Measurements from ENCODE around the gene AVPR1B. TPM values are rescaled to one million over a fixed set of nuclear protein-coding genes. Genes with fewer than 3 reads are reported as not detected.

Gene AVPR1B
- polyA plus RNA-seq, 3 donors, result 0.90 to 1.6 (median 1.2) TPM

DNA sequence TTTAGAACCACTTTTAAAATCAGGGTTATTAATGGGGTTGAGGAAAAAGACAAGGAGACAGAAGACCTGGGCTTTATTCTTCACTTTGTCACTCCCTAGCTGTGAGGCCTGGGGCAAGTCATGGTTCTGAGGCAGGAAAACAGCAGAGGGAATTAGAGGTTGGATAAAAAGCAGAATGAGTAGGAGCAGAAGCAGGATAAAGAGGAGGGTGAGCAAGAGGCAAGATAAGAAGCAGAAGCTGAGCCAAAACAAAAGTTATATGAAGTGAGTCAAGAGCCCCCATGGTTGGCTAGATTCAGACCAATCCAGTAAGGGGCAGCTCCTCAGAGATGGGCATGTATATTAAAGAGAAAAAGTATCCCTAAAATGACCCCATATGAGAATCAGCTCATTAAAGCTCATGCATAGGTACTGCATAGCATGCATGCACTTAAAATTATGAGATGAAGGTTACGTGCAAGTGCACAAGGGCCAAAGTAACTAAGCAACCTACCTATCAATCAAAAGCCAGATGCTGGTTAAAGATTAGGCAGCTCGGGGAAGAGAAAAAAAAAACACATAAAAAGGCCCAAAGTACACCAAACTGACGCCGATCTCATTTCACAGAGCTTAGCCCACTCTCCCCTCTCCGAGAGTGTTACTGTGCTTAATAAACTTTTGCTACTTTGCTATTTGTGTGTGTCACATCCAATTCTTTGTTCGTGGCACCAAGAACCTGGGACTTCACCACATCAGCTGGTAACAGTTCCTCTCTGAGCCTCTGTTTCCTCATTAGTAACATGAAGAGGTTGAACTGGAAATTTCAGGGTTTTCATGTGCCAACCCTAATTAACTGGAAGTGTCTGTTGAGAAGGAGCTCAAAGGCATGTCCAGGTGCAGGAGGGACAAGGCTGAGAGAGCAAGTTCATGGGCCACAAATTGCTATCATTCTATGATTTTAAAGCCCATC is 2.2 kb downstream of the AVPR1B start:
- no peak for DNase-seq

DNA sequence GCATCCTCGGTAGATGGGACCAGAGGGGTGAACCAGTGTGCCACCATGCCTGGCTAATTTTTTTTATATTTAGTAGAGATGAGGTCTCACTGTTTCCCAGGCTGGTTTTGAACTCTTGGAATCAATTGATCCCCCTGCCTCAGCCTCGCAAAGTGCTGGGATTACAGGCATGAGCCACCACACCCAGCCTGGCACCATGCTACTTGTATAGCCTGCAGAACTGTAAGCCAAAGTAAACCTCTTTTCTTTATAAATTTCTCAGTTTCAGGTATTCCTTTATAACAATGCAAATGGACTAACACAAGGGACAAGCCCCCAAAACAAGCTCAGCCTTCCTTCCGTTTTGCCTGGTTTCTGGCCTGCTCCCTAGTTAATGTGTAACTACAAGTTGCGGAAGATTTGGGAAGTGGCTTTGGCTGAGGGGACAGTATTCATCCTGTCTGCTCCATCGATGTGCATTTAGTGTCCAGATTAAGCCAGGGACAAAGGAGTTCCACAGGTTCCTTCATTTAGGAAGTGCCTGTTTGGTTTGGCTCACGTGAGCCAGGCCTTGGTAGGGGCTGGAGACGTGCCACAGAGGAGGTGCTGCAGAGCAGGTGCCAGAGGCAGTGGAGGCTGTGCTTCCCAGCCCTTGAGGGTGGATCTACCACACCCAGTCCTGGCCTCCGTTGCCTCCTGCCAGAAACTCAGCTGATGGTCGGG is 4.4 kb downstream of the AVPR1B start:
- DNase-seq, result no peak

DNA sequence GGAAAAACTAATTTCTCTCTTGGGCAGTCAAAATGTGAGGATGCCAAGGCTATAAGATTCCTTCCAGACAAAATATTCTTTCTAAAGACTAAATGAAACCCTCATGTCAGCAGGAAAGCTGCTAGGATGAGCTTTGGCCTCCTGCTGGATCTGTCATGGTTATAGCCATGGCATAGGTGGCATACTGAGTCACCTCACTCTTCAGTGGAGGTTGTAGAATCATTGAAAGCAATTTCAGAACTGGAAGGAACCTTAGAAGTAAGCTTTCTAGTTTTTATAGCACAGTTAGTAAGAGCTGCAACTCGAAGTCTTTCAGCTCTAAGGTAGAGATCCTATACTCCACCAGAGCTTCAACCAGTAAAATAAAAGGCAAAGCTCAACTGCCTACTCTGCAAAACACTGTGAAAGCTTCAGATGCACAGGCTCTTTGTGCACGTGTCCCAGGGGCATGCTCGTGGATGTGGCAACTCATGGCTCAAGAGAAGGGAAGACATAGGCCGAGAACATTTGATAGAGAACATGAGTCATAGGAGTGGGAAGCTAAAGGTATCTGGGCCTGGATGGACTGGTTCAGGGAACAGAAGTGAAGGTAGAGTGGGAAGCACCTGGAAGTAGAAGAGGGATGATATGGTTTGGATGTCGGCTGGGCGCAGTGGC is 5.8 kb downstream of the AVPR1B start:
- no peak for DNase-seq

DNA sequence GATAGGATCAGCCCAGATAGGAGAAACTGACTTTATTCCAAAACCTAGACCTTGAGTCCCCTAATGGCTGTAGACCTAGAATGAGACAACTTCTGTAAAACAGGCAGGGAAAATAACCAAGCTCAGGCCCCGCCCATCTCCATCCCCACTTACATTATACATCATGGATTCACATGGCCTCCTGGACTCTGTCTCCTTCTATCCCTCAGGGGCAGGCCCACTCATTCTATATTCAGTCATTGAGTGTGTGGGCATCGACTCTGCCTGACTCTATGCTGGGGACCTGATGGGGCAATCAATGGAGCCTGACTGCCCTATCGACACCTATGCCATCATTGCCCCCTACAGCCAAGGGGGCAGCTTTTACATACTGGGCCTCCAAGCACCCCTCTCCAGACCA is 6.4 kb downstream of the AVPR1B start:
- no peak for DNase-seq

DNA sequence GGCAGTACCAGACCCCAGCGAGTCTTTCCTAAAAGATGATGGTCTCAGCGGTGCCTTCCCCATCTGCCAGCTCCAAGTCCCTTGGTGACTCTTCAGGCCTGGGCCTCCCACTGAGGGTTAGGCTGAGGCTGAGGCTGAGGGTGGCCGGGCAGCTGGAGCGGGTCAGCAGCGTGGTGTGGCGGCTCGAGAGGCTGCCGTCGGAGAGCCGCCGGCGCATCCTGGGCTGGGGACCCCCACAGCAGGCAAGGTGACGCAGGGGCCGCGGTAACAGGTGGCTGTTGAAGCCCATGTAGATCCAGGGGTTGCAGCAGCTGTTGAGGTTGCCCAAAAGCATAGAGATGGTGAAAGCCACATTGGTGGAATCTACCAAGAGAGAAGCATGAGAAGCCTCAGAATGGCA is 7.0 kb downstream of the AVPR1B start:
- no peak for DNase-seq

DNA sequence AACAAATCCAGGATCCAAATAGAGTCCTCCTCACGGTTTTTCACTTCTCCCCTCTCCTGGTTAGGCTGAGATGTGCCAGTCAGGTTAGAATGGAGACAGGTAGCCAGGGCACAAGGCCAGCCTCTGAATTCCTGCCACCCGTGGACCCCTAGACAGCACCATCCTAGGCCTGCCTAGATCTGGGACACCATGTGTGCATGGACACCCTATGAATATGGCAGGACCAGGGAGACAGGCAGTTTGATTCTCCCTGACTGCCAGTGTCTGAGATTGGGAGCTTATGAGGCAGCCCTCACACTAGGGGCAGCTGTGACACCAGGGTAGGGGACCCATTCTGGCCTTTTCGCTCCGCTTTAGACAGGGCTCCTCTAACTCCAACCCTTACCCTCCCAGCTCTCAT is 7.5 kb downstream of the AVPR1B start:
- DNase-seq, result no peak

DNA sequence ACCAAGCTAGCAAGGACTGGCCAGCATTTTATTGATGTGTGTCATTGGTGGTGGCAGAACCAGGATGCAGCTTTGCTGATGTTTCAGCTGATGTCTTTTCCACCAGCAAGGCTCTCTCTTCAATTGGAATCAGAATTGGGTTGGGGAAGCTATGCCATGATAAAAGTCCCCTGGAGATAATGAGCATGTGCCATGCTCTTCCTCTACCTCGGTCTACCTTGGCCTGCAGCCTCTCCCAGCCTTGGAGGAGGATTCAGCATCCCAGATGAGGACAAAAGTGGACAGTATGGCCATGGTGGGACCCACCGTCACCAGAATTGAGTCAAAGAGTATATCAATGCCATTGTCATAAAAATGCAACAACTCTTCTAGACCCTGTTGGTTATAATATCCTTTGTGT is 8.6 kb downstream of the AVPR1B start:
- DNase-seq, result no peak

DNA sequence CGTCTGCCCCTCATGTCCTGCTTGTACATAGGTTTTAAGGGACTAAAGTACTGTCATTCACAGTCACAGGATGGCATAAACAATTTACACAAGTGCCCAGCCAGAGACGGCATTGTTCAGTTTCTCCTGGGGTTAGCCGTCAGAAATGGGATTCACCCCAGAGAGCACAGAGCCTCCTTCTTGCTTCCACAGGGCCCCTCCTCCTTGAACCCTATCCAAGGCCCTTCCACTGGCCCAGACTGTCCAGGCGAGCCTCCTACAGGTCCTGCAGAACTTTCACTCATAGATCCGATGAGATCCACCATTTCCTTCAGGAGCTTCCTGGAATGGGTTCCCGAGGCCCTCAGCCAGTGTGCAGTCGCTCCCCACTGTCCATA is 10.0 kb downstream of the AVPR1B start:
- DNase-seq, result no peak

DNA sequence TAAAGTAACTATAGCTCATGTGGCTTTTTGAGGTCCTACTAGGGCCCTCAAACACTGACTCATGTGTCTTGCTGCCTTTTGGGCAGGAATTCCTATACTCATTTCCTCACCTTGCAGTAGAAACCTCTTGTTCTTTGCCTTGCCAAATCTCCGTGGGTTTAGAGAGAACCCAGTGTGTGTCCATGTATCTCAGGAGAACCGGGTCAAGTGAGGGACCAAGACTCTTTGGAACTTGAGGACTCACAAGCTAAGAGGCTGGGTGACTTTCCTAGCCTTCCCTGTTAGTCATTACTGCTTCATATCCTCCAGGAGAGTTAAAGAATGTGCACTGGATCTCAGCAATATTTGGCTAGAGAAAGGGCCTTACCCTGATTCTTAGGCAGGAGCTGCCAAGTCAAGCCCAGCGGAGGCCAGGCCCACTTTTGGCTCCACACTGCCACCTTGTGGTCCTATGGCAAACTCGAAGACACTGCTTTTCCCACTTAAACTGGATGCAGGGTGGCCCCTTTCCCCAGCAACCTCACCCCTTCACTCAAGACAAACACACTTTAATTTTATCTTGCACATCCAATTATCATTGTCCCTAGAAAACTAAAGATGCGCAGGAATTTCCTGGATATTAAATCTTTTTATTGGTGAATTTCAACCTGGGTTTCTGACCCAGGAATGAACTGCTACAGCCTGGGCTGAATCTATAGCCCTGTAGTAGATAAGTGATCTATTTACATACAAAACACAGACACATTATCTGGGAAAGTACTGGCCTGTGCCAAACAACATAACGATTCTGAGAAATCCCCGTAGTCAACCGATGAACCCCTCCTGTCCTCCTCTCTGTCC is 10.6 kb downstream of the AVPR1B start:
- peak; percentile 77 for DNase-seq

DNA sequence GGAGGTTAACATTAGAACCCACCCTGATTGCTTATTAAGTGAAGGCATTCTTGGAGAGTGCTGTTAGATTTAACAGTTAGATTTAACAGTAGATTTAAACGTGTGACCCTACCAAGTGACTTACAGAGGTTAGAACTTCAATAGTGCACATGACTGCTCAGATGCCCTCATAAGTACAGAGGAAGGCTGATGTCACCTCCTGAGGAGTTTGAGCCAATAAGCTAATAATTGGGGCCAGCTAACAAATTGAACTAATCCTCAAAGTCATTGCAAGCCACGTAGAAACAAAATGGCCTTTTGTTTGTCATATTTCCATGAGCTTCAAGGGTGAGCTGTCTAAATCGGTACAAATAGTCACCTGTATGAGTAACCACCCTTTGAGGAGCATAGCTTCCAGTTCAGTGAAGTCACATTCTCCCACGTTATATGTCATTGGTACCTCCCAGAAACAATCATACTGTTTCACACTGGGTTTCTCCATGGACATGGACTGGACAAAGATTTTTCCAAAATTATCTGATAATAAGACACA is 11.7 kb downstream of the AVPR1B start:
- no peak for DNase-seq

DNA sequence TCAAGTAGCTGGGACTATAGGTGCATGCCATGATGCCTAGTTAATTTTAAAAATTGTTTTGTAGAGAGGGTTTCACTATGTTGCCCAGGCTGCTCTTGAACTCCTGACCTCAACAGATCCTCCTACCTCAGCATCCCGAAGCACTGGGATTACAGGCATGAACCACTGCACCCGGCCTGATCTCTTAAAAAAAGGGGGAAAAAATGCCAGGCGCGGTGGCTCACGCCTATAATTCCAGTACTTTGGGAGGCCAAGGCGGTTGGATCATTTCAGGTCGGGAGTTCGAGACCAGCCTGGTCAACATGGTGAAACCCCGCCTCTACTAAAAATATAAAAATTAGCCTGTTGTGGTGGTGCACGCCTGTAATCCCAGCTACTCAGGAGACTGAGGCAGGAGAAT is 13.2 kb downstream of the AVPR1B start:
- no peak for DNase-seq

DNA sequence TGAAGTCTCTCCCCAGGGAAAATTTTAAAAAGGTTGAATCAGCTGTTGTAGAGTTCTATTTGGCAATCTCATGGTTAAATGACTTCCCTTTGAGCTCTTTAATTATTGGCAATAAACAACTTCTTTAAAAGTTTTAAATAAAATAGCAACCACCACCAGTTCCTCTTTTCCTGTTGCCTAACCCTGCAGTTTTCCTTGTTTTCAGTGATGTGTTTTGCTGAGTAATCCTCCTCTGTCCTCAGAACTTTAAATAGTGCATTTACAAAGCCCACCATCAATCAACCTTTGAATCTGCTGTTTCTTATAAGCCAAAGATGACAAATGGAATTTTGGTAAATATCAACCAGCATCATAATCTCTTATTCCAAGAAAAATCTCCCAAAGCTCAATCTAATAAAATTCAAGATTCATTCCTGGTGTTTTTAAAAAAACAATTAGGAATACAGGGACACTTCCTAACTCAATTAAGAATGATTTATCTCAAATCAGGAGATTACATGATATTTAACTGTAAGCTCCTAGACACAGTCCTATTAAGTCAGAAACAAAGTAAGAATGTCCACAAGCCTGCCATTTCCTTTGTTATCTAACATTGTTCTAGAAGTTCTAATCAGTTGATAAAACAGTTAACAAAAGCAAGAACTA is 14.8 kb downstream of the AVPR1B start:
- DNase-seq, result no peak

DNA sequence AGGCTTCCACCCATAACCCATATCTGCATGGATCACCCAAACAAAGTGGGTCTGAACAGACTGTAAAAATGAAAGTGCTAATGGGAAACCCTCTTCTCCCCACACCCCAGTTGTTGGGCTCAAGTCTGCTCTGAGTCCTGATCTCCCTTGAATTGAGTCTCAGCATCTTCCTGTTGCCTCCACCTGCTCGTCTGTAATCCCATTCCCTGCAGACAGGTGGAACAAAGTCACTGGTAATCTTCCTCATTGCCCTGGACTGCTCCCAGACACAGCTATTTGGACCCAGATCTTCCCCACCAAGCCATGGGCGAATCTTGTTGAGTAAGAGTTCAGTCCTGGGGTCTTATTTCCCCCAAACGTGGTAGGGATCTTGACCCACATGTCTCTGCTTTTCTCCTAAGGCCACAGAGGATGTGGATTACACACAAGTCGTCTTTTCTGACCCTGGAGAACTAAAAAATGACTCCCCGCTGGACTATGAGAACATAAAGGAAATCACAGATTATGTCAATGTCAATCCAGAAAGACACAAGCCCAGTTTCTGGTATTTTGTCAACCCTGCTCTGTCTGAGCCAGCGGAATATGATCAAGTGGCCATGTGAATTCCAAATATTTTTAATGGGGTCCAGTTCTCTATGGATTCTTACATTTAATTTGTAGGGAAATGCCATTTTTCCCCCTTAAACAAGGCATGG is 15.7 kb downstream of the AVPR1B start:
- DNase-seq, result no peak

DNA sequence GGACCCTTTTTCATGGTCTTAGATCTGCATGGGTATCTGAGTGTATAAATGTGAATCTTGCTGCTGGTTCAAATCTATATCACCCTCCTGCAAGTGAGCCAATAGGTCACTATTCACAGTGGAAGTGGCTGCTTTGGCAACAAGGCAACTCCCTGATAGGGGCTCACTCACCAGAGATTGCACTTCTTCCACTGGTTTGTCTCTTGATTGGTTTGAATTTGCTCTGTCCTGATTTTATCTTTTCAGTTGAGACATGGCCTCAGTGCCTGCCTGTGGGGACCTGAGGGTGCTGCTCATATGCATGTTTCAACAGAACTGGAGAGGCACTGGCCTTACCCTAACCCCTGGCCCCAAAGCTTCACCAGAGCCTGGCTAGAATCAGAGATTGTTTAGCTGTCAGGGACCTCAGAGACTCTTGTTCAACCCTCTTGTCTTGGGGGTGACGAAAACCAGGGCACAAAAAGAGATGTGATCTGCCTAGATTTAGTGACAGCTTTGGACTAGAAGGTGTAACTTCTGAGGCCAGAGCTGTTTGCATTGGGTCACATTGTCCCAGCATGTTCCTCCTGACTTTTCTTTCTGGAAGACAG is 16.9 kb downstream of the AVPR1B start:
- DNase-seq, result no peak

DNA sequence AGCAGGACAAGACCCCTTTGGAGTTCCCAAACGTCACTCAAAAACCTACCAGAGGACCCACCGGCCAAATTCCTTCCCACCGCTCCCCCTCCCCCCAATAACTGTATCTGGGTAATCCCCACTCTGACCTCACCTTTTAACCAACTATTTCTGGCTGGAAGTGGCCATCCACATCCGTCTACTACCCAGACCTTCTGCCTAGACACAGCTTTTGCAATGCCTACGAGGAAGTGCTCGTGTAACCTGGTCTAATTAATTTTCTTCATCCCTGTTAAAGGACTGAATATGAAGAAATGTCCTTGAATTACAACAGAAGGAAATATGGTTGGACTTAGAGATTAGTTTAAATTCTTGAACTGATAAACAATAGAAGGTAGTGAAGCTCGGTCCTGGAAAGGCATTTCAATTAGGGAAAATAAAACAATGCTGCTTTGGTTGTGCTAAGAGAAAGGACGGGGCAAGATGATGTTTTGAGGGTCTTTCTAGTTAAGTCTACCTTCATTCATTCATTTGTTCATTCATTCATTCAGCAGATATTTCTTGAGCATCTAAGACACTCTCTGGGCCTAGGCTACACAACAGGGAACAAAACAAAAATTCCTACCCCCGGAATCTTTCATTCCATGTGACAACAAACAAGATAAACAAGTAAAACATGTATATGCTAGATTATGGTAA is 18.8 kb downstream of the AVPR1B start:
- no peak for DNase-seq

DNA sequence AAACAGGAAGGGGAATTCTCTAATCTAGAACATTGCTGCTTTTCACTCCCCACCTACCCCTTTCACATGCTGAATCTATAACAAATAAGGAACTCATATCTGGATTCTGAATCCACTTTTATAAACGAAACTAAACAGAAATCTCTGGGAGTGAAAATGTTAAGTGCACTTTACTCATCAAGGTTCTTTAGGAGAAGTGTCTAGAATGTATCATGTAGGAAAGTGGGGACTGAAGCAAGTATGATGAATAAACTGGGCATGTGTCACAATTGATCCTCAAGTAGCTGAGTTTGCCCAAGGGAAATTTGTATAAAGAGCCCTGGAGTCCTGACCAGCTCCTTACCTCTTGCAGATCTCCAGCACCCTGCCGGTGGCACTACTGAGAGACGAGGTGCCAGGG is 19.8 kb downstream of the AVPR1B start:
- DNase-seq, result no peak

DNA sequence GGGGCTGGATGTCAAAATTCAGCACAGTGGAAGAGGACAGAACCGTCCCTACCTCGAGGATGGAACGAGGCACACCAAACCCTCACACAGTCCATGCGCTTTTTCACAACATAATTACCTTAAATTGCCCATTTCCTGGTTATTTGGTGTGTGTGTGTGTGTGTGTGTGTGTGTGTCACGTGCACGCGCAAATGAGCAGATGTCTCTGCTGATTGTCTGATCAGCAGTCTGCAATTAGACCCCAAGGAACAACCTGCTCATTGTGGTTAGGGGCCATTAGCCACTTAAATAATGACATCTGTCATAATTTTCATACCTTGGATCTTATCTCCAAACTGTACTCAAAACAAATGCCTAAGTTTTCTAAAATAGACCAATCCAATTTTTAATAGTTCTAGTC is 23.2 kb downstream of the AVPR1B start:
- no peak for DNase-seq

DNA sequence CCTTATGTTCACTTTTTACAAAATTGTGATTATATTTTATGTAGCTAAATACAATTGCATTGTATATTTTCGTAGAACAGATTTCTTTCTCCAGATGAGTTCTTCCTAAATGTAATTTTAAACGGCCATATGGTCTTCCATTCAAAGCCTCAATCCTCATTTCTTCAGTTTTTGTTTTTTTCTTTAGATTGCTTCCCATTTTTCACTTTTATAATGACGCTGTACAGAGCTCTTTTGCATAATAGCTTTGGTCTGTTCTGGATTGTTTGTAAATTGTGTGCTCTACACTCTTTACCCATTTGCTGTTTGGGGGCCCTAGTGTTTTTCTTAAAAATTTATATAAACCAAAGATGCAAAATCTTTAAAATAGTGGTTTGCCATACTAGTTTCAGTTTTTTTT is 27.8 kb downstream of the AVPR1B start:
- no peak for DNase-seq

DNA sequence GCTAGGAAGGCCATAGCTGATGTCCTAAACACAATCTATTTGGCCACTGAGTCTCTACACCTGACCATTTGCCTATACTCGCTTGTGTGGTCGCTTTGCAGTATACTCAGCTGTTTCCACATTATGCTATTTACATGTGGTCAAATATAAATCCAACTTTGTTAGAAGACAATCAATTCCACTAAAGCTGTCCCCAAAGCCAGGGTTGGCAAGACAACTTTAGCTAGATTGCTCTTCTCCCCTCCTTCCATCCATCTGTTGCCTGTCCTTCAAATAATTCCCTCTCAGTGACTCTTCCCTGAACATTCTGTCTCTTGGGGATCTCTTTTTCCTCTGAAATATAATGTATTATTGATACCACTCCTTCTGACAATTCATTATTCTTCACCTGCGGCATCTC is 30.1 kb downstream of the AVPR1B start:
- DNase-seq, result no peak

Data from renal pelvis (tissue), 4 donors.